Thyroid gland (tissue), 4 donors: ENCODE data around the gene ADAMTS17. TPM values are rescaled to one million over a fixed set of nuclear protein-coding genes. Genes with fewer than 3 reads are reported as not detected.

Source experiments
- DNase-seq, 2 donors: peaks; one replicate each; pipeline ENCODE4 v3.0.0-alpha.2; 2019
- H3K27ac ChIP-seq, 3 donors: fragments of 200-600 bp; sonication (generic); 1 replicate in 2 of 3; 2 replicates in 1 of 3; pipeline ENCODE4 v1.5.1; 2016 to 2019; ENCODE audit warnings: mild to moderate bottlenecking in 1 of 3, moderate library complexity in 1 of 3
- H3K27me3 ChIP-seq: fragments of 200-600 bp; sonication (generic); one replicate; pipeline ENCODE4 v1.5.1; 2019
- H3K36me3 ChIP-seq, 2 donors: fragments of 200-600 bp; sonication (generic); one replicate each; pipeline ENCODE4 v1.5.1; 2016 to 2019
- H3K4me1 ChIP-seq, 2 donors: fragments of 200-600 bp; sonication (generic); one replicate each; pipeline ENCODE4 v1.5.1; 2017 to 2019
- H3K4me3 ChIP-seq, 3 donors: fragments of 200-600 bp; sonication (generic); replicated peaks in 1 of 3; 1 replicate in 2 of 3; 2 replicates in 1 of 3; pipeline ENCODE4 v1.5.1; 2016; ENCODE audit warnings: mild to moderate bottlenecking in 1 of 3
- H3K9me3 ChIP-seq: fragments of 200-600 bp; sonication (generic); one replicate; pipeline ENCODE4 v1.5.1; 2017
- CTCF ChIP-seq, 6 experiments: fragments of 200-600 bp in 3 of 6; fragments of 450-650 bp in 3 of 6; sonication (generic) in 3 of 6; IDR thresholded peaks; one replicate each; pipeline ENCODE4 v1.5.1; 2016 to 2019; ENCODE audit warnings: antibody characterized with exemption in 6 of 6, mild to moderate bottlenecking in 2 of 6, inconsistent platforms in 1 of 6, moderate library complexity in 1 of 6
- POLR2A ChIP-seq, 2 donors: fragments of 450-650 bp; IDR thresholded peaks; one replicate each; pipeline ENCODE4 v1.6.1; 2017; ENCODE audit warnings: antibody characterized with exemption in 2 of 2, mild to moderate bottlenecking in 2 of 2, moderate library complexity in 1 of 2
- whole genome bisulfite sequencing, 2 donors: methylation state at CpG; one replicate each; pipeline ENCODE4 v1.1.5; 2017; 5-methylcytosine and 5-hydroxymethylcytosine counted together
- intact Hi-C: fragments of 100-400 bp; cut with DNase I; formaldehyde crosslinking; loops from one replicate; pipeline ENCODE4 v1.15.1; 2023
- total RNA-seq, 4 donors: library from RNA; depleted of rRNA; stranded (reverse); fragments of >200 nt; gene quantifications; one replicate each; pipeline ENCODE4 v1.2.3, GENCODE V29; 2016

Gene ADAMTS17
- total RNA-seq, 4 donors from 2014 or later = 3.5 to 667 (median 5.3) TPM

GRCh38 chr15:100175406-100176114 is 166.2 kb downstream of the ADAMTS17 start:
- Histone ChIP-seq H3K27ac (no peak overlapping the region), H3K4me1 (peaks cover 0 to 10% of the 10 kb centered on the region in 2 donors), H3K4me3 (no peak overlapping the region), H3K9me3 (no peaks in the 10 kb centered on the region), H3K27me3 (no peaks in the 10 kb centered on the region), H3K36me3 (no peaks in the 10 kb centered on the region)
- TF ChIP-seq POLR2A (IDR thresholded peaks at IDR 0.05) (no peak), CTCF (IDR thresholded peaks at IDR 0.05) (no peak)
- intact Hi-C loops = no loop called here
- 67 to 70% methylated on average over 12 of the region's 12 CpGs for WGBS, 2 donors
- no peak for DNase-seq

- H3K27ac ChIP-seq = no peak overlapping the region
Measured at GRCh38 chr15:100174904-100175275, 166.9 kb downstream of the ADAMTS17 start.

GRCh38 chr15:100174159-100174903 is 167.4 kb downstream of the ADAMTS17 start:
- intact Hi-C loops = no loop called here
- WGBS, 2 donors = 46 to 47% methylated on average over 7 of the region's 7 CpGs
- Histone ChIP-seq H3K9me3 (no peaks in the 10 kb centered on the region), H3K27me3 (no peaks in the 10 kb centered on the region), H3K4me1 (peaks cover 0 to 10% of the 10 kb centered on the region in 2 donors), H3K36me3 (no peaks in the 10 kb centered on the region), H3K27ac (no peak overlapping the region), H3K4me3 (no peak overlapping the region)
- no peak for TF ChIP-seq CTCF (IDR thresholded peaks at IDR 0.05)
- no peak for TF ChIP-seq POLR2A (IDR thresholded peaks at IDR 0.05)
- DNase-seq = no peak

More at GRCh38 chr15:100174904-100175275, 166.9 kb downstream of the ADAMTS17 start:
- Histone ChIP-seq H3K4me3 (no peak overlapping the region), H3K9me3 (no peaks in the 10 kb centered on the region), H3K27me3 (no peaks in the 10 kb centered on the region), H3K36me3 (no peaks in the 10 kb centered on the region), H3K4me1 (peaks cover 0 to 10% of the 10 kb centered on the region in 2 donors)
- WGBS, 2 donors = 91 to 97% methylated on average over 3 of the region's 3 CpGs
- no peak for DNase-seq
- intact Hi-C loops = no loop called here
- TF ChIP-seq POLR2A (IDR thresholded peaks at IDR 0.05) (no peak), CTCF (IDR thresholded peaks at IDR 0.05) (no peak)

- H3K27me3 ChIP-seq = no peaks in the 10 kb centered on the region
- no peak overlapping the region for H3K27ac ChIP-seq
- no peak overlapping the region for H3K4me3 ChIP-seq
- TF ChIP-seq POLR2A (IDR thresholded peaks at IDR 0.05) (no peak), CTCF (IDR thresholded peaks at IDR 0.05) (no peak)
- peaks cover 3 to 10% of the 10 kb centered on the region in 2 donors for H3K4me1 ChIP-seq
- 96 to 97% methylated on average over 7 of the region's 7 CpGs for WGBS, 2 donors
- intact Hi-C loops = no loop called here
- DNase-seq = no peak
- H3K9me3 ChIP-seq = no peaks in the 10 kb centered on the region
- H3K36me3 ChIP-seq = no peaks in the 10 kb centered on the region
Measured at GRCh38 chr15:100172356-100173024, 169.3 kb downstream of the ADAMTS17 start.
